GM12801 (cell line): Measurements from ENCODE around the gene GPC3.

Source experiments
- TF ChIP-seq, protein P1 (sequence below): IDR thresholded peaks from one replicate; pipeline ENCODE4 v1.5.1; 2011; ENCODE audit warnings: control low read depth; ENCODE audit not compliant: insufficient read length; ENCODE audit errors: extremely low read depth

Gene GPC3

DNA sequence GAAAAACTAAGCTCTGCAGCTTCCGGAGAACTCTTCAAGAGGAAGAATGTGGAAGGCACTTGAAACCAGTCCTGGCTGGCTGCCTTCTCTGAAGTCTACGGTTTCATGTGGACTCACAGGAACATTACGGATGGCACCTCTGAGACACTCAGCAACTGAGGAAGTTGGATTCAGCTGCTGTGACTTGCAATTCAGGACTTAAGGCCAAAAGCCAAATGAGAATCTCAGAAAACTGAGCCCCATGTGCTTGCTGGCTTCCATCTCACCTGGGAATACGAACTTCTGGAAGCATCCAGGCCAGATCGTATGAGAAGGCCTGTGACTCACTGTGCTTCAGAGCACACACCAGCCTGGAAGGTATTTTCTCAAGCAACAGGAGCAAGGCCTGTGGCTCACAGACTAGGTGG, 462.3 kb downstream of the GPC3 start:
- TF ChIP-seq, protein P1, sequence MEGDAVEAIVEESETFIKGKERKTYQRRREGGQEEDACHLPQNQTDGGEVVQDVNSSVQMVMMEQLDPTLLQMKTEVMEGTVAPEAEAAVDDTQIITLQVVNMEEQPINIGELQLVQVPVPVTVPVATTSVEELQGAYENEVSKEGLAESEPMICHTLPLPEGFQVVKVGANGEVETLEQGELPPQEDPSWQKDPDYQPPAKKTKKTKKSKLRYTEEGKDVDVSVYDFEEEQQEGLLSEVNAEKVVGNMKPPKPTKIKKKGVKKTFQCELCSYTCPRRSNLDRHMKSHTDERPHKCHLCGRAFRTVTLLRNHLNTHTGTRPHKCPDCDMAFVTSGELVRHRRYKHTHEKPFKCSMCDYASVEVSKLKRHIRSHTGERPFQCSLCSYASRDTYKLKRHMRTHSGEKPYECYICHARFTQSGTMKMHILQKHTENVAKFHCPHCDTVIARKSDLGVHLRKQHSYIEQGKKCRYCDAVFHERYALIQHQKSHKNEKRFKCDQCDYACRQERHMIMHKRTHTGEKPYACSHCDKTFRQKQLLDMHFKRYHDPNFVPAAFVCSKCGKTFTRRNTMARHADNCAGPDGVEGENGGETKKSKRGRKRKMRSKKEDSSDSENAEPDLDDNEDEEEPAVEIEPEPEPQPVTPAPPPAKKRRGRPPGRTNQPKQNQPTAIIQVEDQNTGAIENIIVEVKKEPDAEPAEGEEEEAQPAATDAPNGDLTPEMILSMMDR, result no peak

DNA sequence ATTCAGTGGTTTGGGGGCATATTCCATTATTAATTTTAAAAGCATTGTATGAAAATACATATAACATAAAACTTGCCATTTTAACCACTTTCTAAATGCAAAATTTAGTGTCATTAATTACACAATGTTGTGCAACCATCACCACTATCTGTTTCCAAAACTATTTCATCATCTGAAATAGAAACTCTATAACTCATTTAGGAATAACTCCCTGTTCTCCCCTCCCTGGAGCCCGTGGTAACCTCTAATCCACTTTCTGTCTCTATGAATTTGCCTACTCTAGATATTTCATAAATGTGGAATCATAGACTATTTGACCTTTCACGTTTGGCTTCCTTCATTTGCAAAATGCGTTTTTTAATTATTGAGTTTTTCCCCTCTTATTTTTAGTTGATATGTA, 468.7 kb downstream of the GPC3 start:
- TF ChIP-seq, protein P1, result no peak

DNA sequence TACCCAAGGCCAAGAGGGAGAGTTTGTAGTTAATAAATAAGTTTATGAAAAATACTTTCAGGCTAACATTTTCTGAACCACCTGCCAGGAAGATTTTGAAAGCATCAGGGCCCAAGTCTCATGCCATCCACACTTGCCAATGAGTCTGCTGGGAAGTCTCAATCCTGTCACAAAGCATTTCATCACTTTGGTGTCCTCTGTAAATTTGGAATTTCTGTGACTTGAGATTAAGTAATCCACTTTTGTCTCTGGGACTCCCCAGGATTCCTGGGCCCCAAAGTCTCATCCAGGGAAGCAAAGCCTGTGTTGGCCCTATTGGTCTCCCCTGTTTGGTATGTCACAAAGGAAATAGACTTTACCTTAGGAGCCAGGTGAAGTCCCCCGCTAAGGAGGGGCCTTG, 470.9 kb downstream of the GPC3 start:
- TF ChIP-seq, protein P1, result no peak

DNA sequence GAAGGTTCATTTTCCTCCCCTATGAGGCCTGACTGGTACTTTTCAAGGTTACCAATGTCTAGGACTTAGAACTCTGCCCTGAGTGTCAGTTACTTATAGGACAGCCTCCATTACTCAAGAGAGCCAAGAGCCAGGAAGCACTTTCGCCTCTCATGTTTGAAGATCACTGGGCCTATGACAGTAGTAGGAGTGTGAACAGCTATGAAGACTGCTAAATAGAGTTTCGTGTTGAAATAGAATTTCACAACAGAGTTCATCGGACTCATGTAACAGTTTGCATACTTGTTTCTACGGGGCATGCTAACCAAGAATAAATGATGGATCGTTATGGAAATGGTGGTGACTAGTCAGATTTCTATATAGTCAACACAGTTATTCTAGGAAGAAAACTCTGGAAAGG, 472.3 kb downstream of the GPC3 start:
- TF ChIP-seq, protein P1, result no peak

DNA sequence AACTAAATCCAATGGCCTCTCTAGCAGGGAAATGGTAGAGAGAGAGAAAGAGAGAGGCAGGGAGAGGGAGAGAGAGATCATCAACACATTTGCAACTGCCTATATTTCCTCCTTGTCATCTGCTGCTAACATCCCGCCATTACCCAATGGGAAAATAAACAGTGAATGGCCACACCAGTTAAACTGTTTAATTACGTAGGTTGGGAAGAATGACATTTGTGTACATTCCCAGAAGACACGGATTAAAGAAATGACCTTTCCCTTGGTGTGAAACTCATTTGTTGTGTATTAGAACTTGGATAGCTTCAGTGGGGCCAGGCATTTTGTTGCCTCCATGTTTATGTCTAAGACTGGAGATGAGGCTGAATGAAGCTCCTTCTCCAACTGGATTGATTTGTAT, 474.4 kb downstream of the GPC3 start:
- TF ChIP-seq, protein P1, result no peak

DNA sequence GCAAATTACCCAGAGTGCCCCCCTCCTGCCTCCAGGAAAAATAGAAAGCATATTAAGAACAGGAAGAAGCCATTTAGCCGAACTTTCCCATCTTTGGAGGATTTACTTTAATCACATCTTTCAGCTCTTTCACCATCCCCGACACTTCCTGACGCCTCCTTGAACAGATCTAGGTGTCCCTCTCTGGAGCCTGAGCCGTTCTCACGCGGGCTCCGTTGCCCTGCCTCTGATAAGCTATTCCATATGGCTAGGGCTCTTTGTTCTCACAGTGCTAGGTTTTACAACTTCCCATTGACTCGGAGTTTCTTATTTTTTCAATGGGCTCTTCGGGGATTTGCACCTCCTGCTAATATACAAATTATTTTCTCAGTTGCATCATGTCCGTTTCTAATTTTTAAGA, 488.0 kb downstream of the GPC3 start:
- TF ChIP-seq, protein P1, result no peak

DNA sequence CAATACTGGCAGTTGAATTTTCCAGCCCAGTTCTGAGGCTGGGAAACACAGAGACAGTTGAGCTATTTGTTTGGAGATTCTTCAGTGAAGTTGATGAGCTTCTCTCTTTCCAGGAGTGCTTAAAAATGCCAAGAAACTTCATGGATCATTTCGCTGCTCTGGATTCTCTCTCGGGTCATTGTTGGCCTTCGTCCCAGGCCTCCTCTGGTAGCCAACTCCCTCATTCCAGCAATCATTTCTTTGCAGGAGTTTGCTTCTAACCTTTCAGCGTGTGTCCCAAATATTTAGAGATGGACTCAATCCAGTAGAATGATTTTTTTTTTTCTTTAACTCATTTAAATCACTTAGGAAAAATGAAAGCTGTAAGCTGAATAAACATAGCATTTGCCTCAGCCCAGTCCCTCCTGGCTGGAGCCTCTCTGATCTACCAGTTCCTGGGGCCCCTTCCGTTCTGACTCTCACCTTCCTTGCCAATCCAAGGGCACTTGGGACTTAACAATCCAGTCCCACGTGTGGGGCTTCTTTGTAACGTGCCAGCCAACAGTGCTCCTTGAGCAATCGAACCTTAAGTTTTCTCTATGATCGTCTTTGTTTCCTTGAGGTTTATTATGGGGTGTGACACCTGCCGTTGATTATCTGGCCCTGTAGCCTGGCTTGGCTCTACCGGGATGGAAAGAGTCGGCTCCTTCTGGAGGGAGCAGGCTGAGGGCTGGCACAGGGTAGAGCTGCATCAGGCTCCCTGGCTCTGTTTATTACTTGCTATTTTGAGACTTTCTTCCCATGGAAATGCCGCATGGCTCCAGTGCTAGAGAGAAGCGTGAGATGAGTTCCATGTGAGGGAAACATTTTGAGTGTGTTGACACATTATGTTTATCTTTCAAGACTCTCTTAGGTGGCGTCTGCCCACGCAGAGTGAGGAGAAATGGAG, 489.7 kb downstream of the GPC3 start:
- TF ChIP-seq, protein P1, result no peak
